OCI-LY7 (cell line): ENCODE measurements around the gene KNL1.

Experiments
- CTCF ChIP-seq: fragments of 200-600 bp; sonication (generic); conservative IDR thresholded peaks from 2 replicates; pipeline ENCODE4 v1.5.1; 2014; ENCODE audit warnings: mild to moderate bottlenecking, antibody characterized with exemption, low read length, moderate library complexity, mixed read lengths
- EZH2phosphoT487 ChIP-seq: fragments of 200-600 bp; sonication (generic); IDR thresholded peaks from 2 replicates; pipeline ENCODE4 v1.6.1; 2018; ENCODE audit warnings: low read depth, borderline replicate concordance, mild to moderate bottlenecking, mixed run types, antibody characterized with exemption, low read length, moderate library complexity, mixed read lengths

- TF ChIP-seq CTCF (no peak), EZH2phosphoT487 (no peak)
Measured at GRCh38 chr15:40565333-40566238, 28.5 kb upstream of the KNL1 start.
